Measurements from ENCODE around the gene NEDD4. TPM values are rescaled to one million over a fixed set of nuclear protein-coding genes. Genes with fewer than 3 reads are reported as not detected.

The NEDD4 gene
- total RNA-seq, 2 experiments from 2014 or later, result 2.6 to 2.7 TPM

DNA sequence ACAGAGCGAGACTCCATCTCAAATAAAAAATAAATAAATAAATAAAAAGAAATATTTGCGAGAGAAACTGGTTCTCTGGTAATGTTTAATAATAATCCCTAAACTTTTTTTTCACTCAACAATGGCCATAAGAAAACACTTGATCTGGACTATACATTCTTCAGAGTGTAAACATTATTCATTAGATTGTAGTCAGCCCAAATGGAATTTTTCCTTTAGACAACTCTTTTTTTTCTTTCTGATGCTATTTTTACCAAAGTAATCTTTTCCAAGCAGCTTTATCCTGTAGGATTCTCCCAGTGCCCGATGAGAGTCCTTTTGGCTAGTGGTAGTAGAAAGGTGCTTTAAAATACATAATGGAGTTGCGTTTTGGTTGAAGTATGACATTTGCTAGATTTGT, 90.4 kb downstream of the NEDD4 start:
- ChIA-PET POLR2A (no interaction called here), CTCF (no interaction called here)
- no peak overlapping the region for H3K4me3 Mint-ChIP-seq
- DNase-seq (no peak), ATAC-seq (ENCODE audit: poor library complexity) (no peak)
- Histone ChIP-seq H3K36me3 (ENCODE audit: insufficient read depth, low read length) (no peaks in the 10 kb centered on the region), H3K27ac (ENCODE audit: low read depth in 1 of 2, low read length in 2 of 2) (no peak overlapping the region), H3K9me3 (ENCODE audit: control insufficient read depth in 1 of 2, insufficient read depth in 1 of 2, low read length in 2 of 2) (no peaks in the 10 kb centered on the region), H3K4me1 (ENCODE audit: insufficient read depth, low read length) (no peaks in the 10 kb centered on the region), H3K4me3 (ENCODE audit: low read length) (no peak overlapping the region), H3K27me3 (ENCODE audit: control insufficient read depth in 1 of 2, insufficient read depth in 2 of 2, low read length in 2 of 2) (no peaks in the 10 kb centered on the region)
- intact Hi-C loops (cut with DNase I, micrococcal nuclease), result no loop called here
- no peak for TF ChIP-seq CTCF (IDR thresholded peaks at IDR 0.05)
- no peaks in the 10 kb centered on the region for H3K27me3 Mint-ChIP-seq
- H3K9me3 Mint-ChIP-seq, result no peaks in the 10 kb centered on the region
- H3K36me3 Mint-ChIP-seq (ENCODE audit: low read depth), result no peaks in the 10 kb centered on the region
- H3K27ac Mint-ChIP-seq, result no peak overlapping the region
- H3K4me1 Mint-ChIP-seq (ENCODE audit: low read depth), result no peaks in the 10 kb centered on the region

GRCh38 chr15:55900019-55900418, 93.4 kb downstream of the NEDD4 start:
- H3K9me3 Mint-ChIP-seq, result no peaks in the 10 kb centered on the region
- POLR2A ChIA-PET, result interaction anchor here (0.6 kb wide), 1 partner anchor 329 kb away, joined by 3 read pairs; no protein-coding TSS in a partner anchor
- Histone ChIP-seq H3K27me3 (ENCODE audit: control insufficient read depth in 1 of 2, insufficient read depth in 2 of 2, low read length in 2 of 2) (no peaks in the 10 kb centered on the region), H3K36me3 (ENCODE audit: insufficient read depth, low read length) (no peaks in the 10 kb centered on the region), H3K4me1 (ENCODE audit: insufficient read depth, low read length) (no peaks in the 10 kb centered on the region), H3K27ac (ENCODE audit: low read depth in 1 of 2, low read length in 2 of 2) (no peak overlapping the region), H3K9me3 (ENCODE audit: control insufficient read depth in 1 of 2, insufficient read depth in 1 of 2, low read length in 2 of 2) (no peaks in the 10 kb centered on the region), H3K4me3 (ENCODE audit: low read length) (no peak overlapping the region)
- CTCF ChIA-PET, result interaction anchor here (0.6 to 1.3 kb wide), 3 partner anchors 16 to 153 kb away, joined by 3 read pairs; no protein-coding TSS in a partner anchor
- DNase-seq (no peak), ATAC-seq (ENCODE audit: poor library complexity) (no peak)
- no peak for TF ChIP-seq CTCF (IDR thresholded peaks at IDR 0.05)
- H3K36me3 Mint-ChIP-seq (ENCODE audit: low read depth), result no peaks in the 10 kb centered on the region
- H3K27ac Mint-ChIP-seq, result no peak overlapping the region
- peaks cover 7% of the 10 kb centered on the region for H3K4me1 Mint-ChIP-seq (ENCODE audit: low read depth)
- intact Hi-C loops (cut with DNase I, micrococcal nuclease), result no loop called here
- H3K27me3 Mint-ChIP-seq, result no peaks in the 10 kb centered on the region
- no peak overlapping the region for H3K4me3 Mint-ChIP-seq

DNA sequence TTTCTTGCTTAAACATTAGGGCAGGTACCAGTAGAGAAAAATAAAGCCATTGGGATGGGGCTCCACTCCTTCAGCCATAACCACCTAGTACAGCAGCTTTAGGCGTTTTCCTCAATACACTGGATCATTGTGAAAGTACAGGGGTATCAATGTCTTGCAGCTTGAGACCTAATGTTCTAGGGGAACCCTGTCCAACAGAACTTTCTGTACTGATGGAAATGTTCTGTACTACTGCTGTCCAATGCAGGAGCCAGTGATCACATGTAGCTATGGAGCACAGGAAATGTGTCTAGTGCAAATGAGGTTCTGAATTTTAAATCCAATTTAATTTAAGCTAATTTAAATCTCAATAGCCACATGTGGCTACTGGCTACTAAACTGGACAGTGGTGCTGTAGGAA, 93.9 kb downstream of the NEDD4 start:
- no peaks in the 10 kb centered on the region for H3K4me1 ChIP-seq (ENCODE audit: insufficient read depth, low read length)
- ATAC-seq (ENCODE audit: poor library complexity) (no peak), DNase-seq (no peak)
- H3K9me3 ChIP-seq (ENCODE audit: control insufficient read depth in 1 of 2, insufficient read depth in 1 of 2, low read length in 2 of 2), result no peaks in the 10 kb centered on the region
- intact Hi-C loops (cut with DNase I, micrococcal nuclease), result no loop called here
- ChIA-PET CTCF (interaction anchor here (0.6 to 1.3 kb wide), 3 partner anchors 16 to 154 kb away, joined by 3 read pairs; no protein-coding TSS in a partner anchor), POLR2A (interaction anchor here (0.6 kb wide), 1 partner anchor 330 kb away, joined by 3 read pairs; no protein-coding TSS in a partner anchor)
- Mint-ChIP-seq H3K4me3 (no peak overlapping the region), H3K36me3 (ENCODE audit: low read depth) (no peaks in the 10 kb centered on the region), H3K27me3 (no peaks in the 10 kb centered on the region), H3K4me1 (ENCODE audit: low read depth) (peaks cover 8% of the 10 kb centered on the region), H3K9me3 (no peaks in the 10 kb centered on the region), H3K27ac (no peak overlapping the region)
- H3K27ac ChIP-seq (ENCODE audit: low read depth in 1 of 2, low read length in 2 of 2), result no peak overlapping the region
- H3K4me3 ChIP-seq (ENCODE audit: low read length), result no peak overlapping the region
- no peaks in the 10 kb centered on the region for H3K27me3 ChIP-seq (ENCODE audit: control insufficient read depth in 1 of 2, insufficient read depth in 2 of 2, low read length in 2 of 2)
- H3K36me3 ChIP-seq (ENCODE audit: insufficient read depth, low read length), result no peaks in the 10 kb centered on the region
- TF ChIP-seq CTCF (IDR thresholded peaks at IDR 0.05), result no peak

Measured in CD4-positive, alpha-beta T cell (primary cell).